Suprapubic skin (tissue), 4 donors: Measurements from ENCODE around the gene WFDC10B. TPM values are rescaled to one million over a fixed set of nuclear protein-coding genes. Genes with fewer than 3 reads are reported as not detected.
"Not testable (repeated sequence)": the region's sequence is repeated elsewhere in the genome, so short reads cannot be mapped to it uniquely, and the experiment has no call there.

ENCODE experiments used
- DNase-seq, 2 donors: peaks; one replicate each; pipeline ENCODE4 v3.0.0-alpha.2; 2019; ENCODE audit warnings: low spot score in 2 of 2
- H3K27ac ChIP-seq: fragments of 200-600 bp; sonication (generic); one replicate; pipeline ENCODE4 v1.5.1; 2019
- H3K27me3 ChIP-seq: fragments of 200-600 bp; sonication (generic); one replicate; pipeline ENCODE4 v1.5.1; 2019
- H3K36me3 ChIP-seq: fragments of 200-600 bp; sonication (generic); one replicate; pipeline ENCODE4 v1.5.1; 2019
- H3K4me1 ChIP-seq: fragments of 200-600 bp; sonication (generic); one replicate; pipeline ENCODE4 v1.5.1; 2019
- H3K4me3 ChIP-seq: fragments of 200-600 bp; sonication (generic); one replicate; pipeline ENCODE4 v1.5.1; 2019; ENCODE audit warnings: mild to moderate bottlenecking
- H3K9me3 ChIP-seq: fragments of 200-600 bp; sonication (generic); one replicate; pipeline ENCODE4 v1.5.1; 2019
- EP300 ChIP-seq: sonication (generic); formaldehyde crosslinking; IDR thresholded peaks from one replicate; pipeline ENCODE4 v1.6.1; 2017; ENCODE audit warnings: antibody characterized with exemption
- POLR2A ChIP-seq, 2 donors: fragments of 450-650 bp; IDR thresholded peaks; one replicate each; pipeline ENCODE4 v1.6.1; 2017; ENCODE audit warnings: antibody characterized with exemption in 2 of 2, mild to moderate bottlenecking in 2 of 2, moderate library complexity in 2 of 2
- POLR2AphosphoS5 ChIP-seq, 3 donors: sonication (generic); formaldehyde crosslinking; IDR thresholded peaks; one replicate each; pipeline ENCODE4 v1.6.1; 2017; ENCODE audit warnings: antibody characterized with exemption in 3 of 3
- WGBS: methylation state at CpG from one replicate; pipeline ENCODE4 v1.1.5; 2018; 5-methylcytosine and 5-hydroxymethylcytosine counted together
- total RNA-seq, 4 donors: library from RNA; depleted of rRNA; stranded (reverse); fragments of >200 nt; gene quantifications; one replicate each; pipeline ENCODE4 v1.1.0, GENCODE V29; 2016
- TF ChIP-seq, protein P1 (sequence below), 2 donors: fragments of 200-600 bp in 1 of 2; fragments of 450-650 bp in 1 of 2; sonication (generic) in 1 of 2; IDR thresholded peaks; one replicate each; pipeline ENCODE4 v1.5.1; 2016 to 2019; ENCODE audit warnings: antibody characterized with exemption in 2 of 2, mild to moderate bottlenecking in 1 of 2, moderate library complexity in 1 of 2

The WFDC10B gene
- total RNA-seq, 4 donors from 2014 or later, result not detected

DNA sequence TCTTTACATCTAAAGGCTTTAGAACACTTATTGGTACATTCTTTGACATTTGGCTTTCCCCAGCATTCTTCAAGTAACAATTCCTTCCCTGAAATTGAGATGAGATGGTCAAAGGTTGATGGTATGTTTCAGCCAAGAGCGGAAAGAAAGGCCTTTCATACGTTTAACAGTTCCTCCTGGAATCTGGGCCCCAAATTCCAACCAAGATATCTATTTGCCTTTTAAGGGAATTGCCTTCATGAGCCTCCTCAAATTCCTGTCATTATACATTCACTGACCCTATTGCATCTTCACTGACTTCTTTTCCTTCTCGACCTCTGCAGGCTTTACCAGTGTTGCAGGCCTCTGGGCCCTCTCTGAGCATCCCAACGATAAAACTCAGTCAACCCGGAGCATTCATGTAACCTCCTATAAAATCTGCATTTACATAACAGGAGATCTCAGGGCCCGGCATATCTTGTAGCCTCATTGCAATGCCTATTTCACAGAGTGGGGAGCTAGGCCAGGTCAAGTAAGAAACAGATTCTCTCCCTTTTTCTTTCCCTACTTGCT is 55.4 kb downstream of the WFDC10B start:
- Histone ChIP-seq H3K27me3 (no peaks in the 10 kb centered on the region), H3K27ac (no peak overlapping the region), H3K4me3 (no peak overlapping the region), H3K9me3 (no peaks in the 10 kb centered on the region), H3K36me3 (no peaks in the 10 kb centered on the region), H3K4me1 (no peaks in the 10 kb centered on the region)
- TF ChIP-seq EP300 (no peak), POLR2AphosphoS5 (IDR thresholded peaks at IDR 0.05) (no peak), POLR2A (IDR thresholded peaks at IDR 0.05) (no peak)
- TF ChIP-seq, protein P1, sequence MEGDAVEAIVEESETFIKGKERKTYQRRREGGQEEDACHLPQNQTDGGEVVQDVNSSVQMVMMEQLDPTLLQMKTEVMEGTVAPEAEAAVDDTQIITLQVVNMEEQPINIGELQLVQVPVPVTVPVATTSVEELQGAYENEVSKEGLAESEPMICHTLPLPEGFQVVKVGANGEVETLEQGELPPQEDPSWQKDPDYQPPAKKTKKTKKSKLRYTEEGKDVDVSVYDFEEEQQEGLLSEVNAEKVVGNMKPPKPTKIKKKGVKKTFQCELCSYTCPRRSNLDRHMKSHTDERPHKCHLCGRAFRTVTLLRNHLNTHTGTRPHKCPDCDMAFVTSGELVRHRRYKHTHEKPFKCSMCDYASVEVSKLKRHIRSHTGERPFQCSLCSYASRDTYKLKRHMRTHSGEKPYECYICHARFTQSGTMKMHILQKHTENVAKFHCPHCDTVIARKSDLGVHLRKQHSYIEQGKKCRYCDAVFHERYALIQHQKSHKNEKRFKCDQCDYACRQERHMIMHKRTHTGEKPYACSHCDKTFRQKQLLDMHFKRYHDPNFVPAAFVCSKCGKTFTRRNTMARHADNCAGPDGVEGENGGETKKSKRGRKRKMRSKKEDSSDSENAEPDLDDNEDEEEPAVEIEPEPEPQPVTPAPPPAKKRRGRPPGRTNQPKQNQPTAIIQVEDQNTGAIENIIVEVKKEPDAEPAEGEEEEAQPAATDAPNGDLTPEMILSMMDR (IDR thresholded peaks at IDR 0.05), result no peak
- DNase-seq, result no peak
- 84% methylated on average over 6 of the region's 6 CpGs for WGBS

DNA sequence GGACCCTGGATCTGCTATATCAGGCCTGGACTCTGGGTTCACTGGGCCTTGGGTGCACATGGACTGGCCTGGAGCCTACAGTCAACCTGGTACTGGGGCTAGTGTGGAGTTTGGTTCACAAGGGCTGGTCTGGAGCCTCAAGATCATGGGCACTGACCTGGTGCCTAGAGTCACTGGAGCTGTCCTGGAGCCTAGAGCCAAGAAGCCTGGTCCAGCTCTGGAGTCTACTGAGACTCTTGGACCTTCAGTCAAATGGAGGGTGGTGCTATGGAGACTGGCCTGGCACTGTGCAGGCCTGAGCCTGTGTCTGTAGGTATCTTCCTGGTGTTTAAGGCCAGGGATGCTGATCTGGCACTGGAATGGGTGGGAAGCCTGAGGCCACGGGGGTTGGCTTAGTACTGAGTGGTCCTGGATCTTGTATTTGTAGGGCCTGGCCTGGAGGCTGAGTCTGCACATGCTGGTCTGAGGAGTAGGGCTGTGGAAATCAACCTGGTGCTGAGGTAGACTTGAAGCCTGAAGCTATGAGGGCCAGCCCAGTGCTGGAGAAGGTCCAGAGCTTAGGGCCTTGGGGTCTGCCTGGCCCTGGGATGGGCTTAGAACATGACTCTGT is 57.3 kb downstream of the WFDC10B start:
- no peaks in the 10 kb centered on the region for H3K9me3 ChIP-seq

DNA sequence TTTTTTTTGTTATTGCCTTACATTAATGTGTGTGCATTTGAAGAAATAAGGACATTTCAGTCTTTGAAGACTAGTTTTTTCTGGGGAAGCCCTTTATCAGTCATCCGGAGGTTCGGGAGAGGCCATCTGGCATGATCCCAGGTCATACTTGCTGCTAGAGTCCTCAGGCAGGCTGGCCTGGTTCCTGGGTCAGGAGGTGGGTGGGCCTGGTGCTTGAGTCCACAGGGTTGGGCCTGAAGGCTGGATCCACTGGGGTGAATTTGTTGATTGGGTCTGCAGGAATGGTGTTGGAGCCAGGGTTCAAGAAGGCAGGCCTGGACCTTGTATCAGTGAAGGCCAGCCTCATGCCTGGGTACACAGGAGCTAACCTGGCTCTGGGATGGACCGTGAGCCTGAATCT is 57.9 kb downstream of the WFDC10B start:
- Histone ChIP-seq H3K4me3 (no peak overlapping the region), H3K9me3 (no peaks in the 10 kb centered on the region), H3K4me1 (no peaks in the 10 kb centered on the region), H3K27me3 (no peaks in the 10 kb centered on the region), H3K36me3 (no peaks in the 10 kb centered on the region), H3K27ac (no peak overlapping the region)
- TF ChIP-seq, protein P1 (IDR thresholded peaks at IDR 0.05), result no peak
- TF ChIP-seq POLR2A (IDR thresholded peaks at IDR 0.05), result no peak
- TF ChIP-seq POLR2AphosphoS5 (IDR thresholded peaks at IDR 0.05), result no peak
- no peak for TF ChIP-seq EP300
- WGBS, result 67% methylated on average over 3 of the region's 3 CpGs
- no peak for DNase-seq

More for the DNA sequence above, 57.3 kb downstream of the WFDC10B start:
- H3K4me3 ChIP-seq, result no peak overlapping the region
- no peaks in the 10 kb centered on the region for H3K27me3 ChIP-seq
- no peaks in the 10 kb centered on the region for H3K4me1 ChIP-seq
- TF ChIP-seq, protein P1 (IDR thresholded peaks at IDR 0.05), result no peak
- TF ChIP-seq POLR2AphosphoS5 (IDR thresholded peaks at IDR 0.05) (no peak), POLR2A (IDR thresholded peaks at IDR 0.05) (no peak), EP300 (no peak)
- no peak overlapping the region for H3K27ac ChIP-seq
- WGBS, result 86% methylated on average over 1 of the region's 1 CpG
- DNase-seq, result no peak
- H3K36me3 ChIP-seq, result no peaks in the 10 kb centered on the region

DNA sequence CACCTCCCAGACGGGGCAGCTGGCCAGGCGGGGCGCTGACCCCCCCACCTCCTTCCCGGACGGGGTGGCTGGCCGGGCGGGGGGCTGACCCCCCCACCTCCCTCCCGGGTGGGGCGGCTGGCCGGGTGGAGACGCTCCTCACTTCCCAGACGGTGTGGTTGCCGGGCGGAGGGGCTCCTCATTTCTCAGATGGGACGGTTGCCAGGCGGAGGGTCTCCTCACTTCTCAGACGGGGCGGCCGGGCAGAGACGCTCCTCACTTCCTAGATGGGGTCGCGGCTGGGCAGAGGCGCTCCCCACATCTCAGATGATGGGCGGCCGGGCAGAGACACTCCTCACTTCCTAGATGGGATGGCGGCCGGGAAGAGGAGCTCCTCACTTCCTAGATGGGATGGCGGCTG is 59.0 kb downstream of the WFDC10B start:
- H3K4me3 ChIP-seq, H3K4me1 ChIP-seq, H3K27me3 ChIP-seq, H3K36me3 ChIP-seq, H3K9me3 ChIP-seq, DNase-seq, H3K27ac ChIP-seq: not testable (repeated sequence)
- 91% methylated on average over 12 of the region's 28 CpGs for WGBS

DNA sequence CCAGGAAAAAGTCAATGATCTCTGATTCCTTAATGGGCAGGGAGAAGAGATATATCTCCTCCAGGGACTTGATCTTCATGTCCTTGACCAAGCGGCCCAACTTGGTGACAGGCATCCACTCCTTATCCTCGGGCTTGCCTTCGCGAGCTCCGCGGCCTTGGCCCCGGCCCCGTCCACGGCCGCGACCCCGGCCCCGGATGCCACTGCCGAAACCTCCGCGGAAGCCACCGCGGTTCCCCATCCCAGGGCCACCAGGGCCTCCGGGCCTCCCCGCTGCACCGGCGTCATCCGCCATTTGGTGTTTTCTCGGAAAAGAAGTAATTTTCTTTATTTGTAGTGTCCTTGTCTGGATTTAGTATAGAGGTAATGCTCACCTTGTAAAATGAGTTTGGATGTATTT is 63.7 kb downstream of the WFDC10B start:
- 97% methylated on average over 24 of the region's 24 CpGs for WGBS
- not testable (repeated sequence) for H3K4me3 ChIP-seq

DNA sequence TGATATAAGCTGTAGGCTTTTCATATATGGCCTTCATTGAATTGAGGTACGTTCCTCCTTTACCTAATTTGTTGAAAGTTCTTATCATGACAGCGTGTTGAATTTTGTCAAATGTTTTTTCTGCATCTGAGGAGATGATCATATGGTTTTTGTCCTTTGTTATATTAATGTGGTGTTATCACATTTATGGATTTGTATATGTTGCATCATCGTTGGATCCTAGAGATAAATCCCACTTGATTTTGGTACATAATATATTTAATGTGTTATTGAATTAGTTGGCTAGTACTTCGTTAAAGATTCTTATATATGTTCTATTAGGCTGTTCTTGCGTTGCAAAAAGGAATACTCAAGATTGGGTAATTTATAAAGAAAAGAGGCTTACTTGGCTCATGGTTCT is 65.1 kb downstream of the WFDC10B start:
- H3K9me3 ChIP-seq, result no peaks in the 10 kb centered on the region
- peaks cover 8% of the 10 kb centered on the region for H3K27me3 ChIP-seq
- no peaks in the 10 kb centered on the region for H3K36me3 ChIP-seq
- no peak for DNase-seq
- 85% methylated on average over 5 of the region's 5 CpGs for WGBS
- TF ChIP-seq POLR2AphosphoS5 (IDR thresholded peaks at IDR 0.05) (no peak), EP300 (no peak)
- TF ChIP-seq, protein P1 (IDR thresholded peaks at IDR 0.05), result no peak
- H3K27ac ChIP-seq, result no peak overlapping the region
- no peak overlapping the region for H3K4me3 ChIP-seq
- H3K4me1 ChIP-seq, result no peaks in the 10 kb centered on the region

More for the DNA sequence above, 63.7 kb downstream of the WFDC10B start:
- H3K36me3 ChIP-seq, DNase-seq, H3K4me1 ChIP-seq, H3K27ac ChIP-seq, H3K27me3 ChIP-seq, H3K9me3 ChIP-seq: not testable (repeated sequence)
